Tibial nerve (tissue), 4 donors: ENCODE results near the gene AGBL3. TPM values are rescaled to one million over a fixed set of nuclear protein-coding genes. Genes with fewer than 3 reads are reported as not detected.

ENCODE experiments used
- DNase-seq, 2 donors: peaks; one replicate each; pipeline ENCODE4 v3.0.0-alpha.2; 2019; ENCODE audit warnings: low spot score in 2 of 2
- H3K27ac ChIP-seq, 4 donors: fragments of 200-600 bp; sonication (generic) in 3 of 4; one replicate each; pipeline ENCODE4 v1.5.1; 2017 to 2019; ENCODE audit warnings: mild to moderate bottlenecking in 1 of 4
- H3K27me3 ChIP-seq, 2 donors: fragments of 200-600 bp; sonication (generic) in 1 of 2; one replicate each; pipeline versions ENCODE4 v1.5.1 to v1.6.0; 2017 to 2019
- H3K36me3 ChIP-seq, 3 donors: fragments of 200-600 bp; sonication (generic); one replicate each; pipeline ENCODE4 v1.5.1; 2018 to 2019
- H3K4me1 ChIP-seq, 4 donors: fragments of 200-600 bp; sonication (generic) in 3 of 4; one replicate each; pipeline ENCODE4 v1.5.1; 2017 to 2019
- H3K4me3 ChIP-seq, 4 donors: fragments of 200-600 bp; sonication (generic) in 3 of 4; one replicate each; pipeline ENCODE4 v1.5.1; 2017 to 2019; ENCODE audit warnings: mild to moderate bottlenecking in 1 of 4, moderate library complexity in 1 of 4
- H3K9me3 ChIP-seq, 4 donors: fragments of 200-600 bp; sonication (generic) in 3 of 4; one replicate each; pipeline ENCODE4 v1.5.1; 2017 to 2019
- EP300 ChIP-seq, 2 donors: sonication (generic); formaldehyde crosslinking; IDR thresholded peaks; one replicate each; pipeline ENCODE4 v1.6.1; 2017; ENCODE audit warnings: antibody characterized with exemption in 2 of 2, mild to moderate bottlenecking in 1 of 2
- POLR2A ChIP-seq, 2 donors: fragments of 450-650 bp; IDR thresholded peaks; one replicate each; pipeline ENCODE4 v1.6.1; 2017; ENCODE audit warnings: antibody characterized with exemption in 2 of 2, mild to moderate bottlenecking in 2 of 2, moderate library complexity in 2 of 2
- WGBS, 2 donors: methylation state at CpG; one replicate each; pipeline ENCODE4 v1.1.5; 2018; 5-methylcytosine and 5-hydroxymethylcytosine counted together
- total RNA-seq, 4 donors: library from RNA; depleted of rRNA; stranded (reverse); fragments of >200 nt; gene quantifications; one replicate each; pipeline ENCODE4 v1.1.0, GENCODE V29; 2016
- TF ChIP-seq, protein P1 (sequence below), 5 experiments: fragments of 200-600 bp in 3 of 5; fragments of 450-650 bp in 2 of 5; sonication (generic) in 3 of 5; IDR thresholded peaks; one replicate each; pipeline ENCODE4 v1.5.1; 2016 to 2019; ENCODE audit warnings: antibody characterized with exemption in 5 of 5, mild to moderate bottlenecking in 3 of 5, moderate library complexity in 2 of 5

Gene AGBL3
- total RNA-seq, 4 donors from 2014 or later: 1.3 to 3.1 (median 1.9) TPM

DNA sequence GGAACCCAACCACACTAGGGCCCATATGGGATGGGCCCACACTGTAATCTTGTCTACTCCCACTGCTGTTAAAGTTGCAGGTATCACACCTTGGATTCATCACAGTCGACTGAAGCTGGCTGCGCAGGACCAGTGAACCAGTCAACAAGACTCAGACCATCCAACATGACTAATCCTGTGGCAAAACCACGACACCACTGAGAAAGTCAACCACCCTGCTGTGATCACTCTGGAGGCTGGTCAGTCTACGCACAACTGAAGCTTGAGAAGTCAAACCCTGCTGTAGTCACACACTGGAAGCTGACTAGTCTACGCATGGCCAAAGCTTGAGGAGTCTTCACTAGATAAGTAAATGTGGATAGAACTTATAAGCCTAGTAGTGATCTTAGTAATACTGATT is 193.8 kb downstream of the AGBL3 start:
- Histone ChIP-seq H3K9me3 (peaks cover 0 to 47% (median 12%) of the 10 kb centered on the region in 4 donors), H3K27ac (no peak overlapping the region), H3K36me3 (peaks cover 0 to 87% (median under 1%) of the 10 kb centered on the region in 3 donors), H3K4me1 (no peaks in the 10 kb centered on the region), H3K27me3 (no peaks in the 10 kb centered on the region), H3K4me3 (no peak overlapping the region)
- 90 to 100% methylated on average over 5 of the region's 5 CpGs for WGBS, 2 donors
- no peak for TF ChIP-seq EP300 (IDR thresholded peaks at IDR 0.05)
- TF ChIP-seq, protein P1, sequence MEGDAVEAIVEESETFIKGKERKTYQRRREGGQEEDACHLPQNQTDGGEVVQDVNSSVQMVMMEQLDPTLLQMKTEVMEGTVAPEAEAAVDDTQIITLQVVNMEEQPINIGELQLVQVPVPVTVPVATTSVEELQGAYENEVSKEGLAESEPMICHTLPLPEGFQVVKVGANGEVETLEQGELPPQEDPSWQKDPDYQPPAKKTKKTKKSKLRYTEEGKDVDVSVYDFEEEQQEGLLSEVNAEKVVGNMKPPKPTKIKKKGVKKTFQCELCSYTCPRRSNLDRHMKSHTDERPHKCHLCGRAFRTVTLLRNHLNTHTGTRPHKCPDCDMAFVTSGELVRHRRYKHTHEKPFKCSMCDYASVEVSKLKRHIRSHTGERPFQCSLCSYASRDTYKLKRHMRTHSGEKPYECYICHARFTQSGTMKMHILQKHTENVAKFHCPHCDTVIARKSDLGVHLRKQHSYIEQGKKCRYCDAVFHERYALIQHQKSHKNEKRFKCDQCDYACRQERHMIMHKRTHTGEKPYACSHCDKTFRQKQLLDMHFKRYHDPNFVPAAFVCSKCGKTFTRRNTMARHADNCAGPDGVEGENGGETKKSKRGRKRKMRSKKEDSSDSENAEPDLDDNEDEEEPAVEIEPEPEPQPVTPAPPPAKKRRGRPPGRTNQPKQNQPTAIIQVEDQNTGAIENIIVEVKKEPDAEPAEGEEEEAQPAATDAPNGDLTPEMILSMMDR (IDR thresholded peaks at IDR 0.05): no peak
- TF ChIP-seq POLR2A (IDR thresholded peaks at IDR 0.05): no peak
- no peak for DNase-seq

DNA sequence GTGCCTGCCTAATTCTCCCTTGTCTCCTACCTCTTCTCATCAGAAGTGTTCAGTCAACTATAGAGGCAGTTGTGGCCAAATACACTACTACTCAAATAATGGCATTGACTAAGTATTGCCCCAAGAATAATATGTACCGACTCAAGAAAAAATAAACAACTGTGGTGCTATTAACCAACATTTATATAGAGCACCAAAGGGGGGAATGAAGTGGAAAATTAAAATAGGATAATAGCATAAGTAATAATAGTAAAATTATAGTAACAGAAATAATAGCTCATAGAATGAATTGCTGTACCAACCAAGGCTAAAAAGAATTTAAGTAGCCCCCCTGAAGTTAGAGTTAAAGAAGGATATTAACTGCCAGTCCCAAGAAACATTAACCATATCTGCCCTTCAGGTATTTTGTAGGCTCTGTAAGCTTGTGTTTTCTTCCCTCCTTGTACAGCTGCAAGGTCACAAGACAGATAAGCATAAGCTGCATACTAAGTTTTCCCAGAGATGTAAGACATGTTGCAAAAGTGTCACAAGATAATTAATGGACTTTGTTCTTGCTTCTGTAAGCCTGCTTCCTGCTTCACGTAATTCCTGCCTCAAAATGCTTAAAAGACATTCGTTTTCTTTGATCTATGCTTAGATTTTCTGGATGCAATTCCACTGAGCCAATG is 195.1 kb downstream of the AGBL3 start:
- Histone ChIP-seq H3K4me1 (no peaks in the 10 kb centered on the region), H3K9me3 (peaks cover 0 to 47% (median 12%) of the 10 kb centered on the region in 4 donors), H3K4me3 (no peak overlapping the region), H3K27me3 (no peaks in the 10 kb centered on the region), H3K36me3 (peaks cover 0 to 97% (median 13%) of the 10 kb centered on the region in 3 donors), H3K27ac (no peak overlapping the region)
- WGBS, 2 donors: 94 to 95% methylated on average over 3 of the region's 3 CpGs
- TF ChIP-seq EP300 (IDR thresholded peaks at IDR 0.05) (no peak), POLR2A (IDR thresholded peaks at IDR 0.05) (no peak)
- TF ChIP-seq, protein P1 (IDR thresholded peaks at IDR 0.05): no peak
- DNase-seq: no peak

DNA sequence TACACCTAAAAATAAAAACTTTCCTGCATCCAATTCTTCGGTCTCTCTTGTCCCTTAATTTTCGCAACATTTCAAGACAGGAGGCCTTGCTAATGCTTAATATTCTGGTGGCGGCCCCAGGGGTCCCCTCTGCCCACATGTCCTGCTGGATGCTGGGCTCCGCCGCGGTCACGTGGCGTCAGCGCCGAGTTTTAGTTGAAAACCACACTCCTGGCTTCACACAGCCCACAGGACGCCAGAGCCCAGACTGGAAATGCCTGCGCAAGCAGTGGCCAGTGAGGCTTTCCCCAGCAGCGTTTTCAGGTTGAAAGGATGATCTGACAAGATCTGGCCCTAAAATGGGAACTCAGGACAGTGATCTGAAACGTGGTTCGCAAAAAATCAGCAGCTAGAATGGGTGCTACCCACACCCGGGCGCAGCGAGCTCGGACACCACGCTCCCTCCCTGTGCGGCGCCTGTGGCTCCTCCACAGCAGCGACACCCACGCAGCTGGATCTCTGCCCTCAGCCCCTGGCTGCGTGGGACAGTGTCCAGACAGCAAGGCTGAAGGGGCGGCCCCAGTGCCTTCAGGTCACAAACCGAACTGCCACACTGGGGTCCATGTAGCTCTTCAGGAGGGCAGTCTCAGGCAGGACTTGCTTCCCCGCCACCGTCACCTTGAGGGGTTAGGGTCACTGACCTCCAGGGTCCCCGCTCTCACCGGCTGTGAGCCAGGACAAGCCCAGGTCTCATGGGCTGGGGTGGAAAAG is 195.8 kb downstream of the AGBL3 start:
- Histone ChIP-seq H3K27ac (no peak overlapping the region), H3K27me3 (no peaks in the 10 kb centered on the region), H3K4me3 (no peak overlapping the region), H3K4me1 (no peaks in the 10 kb centered on the region), H3K36me3 (peaks cover 0 to 100% (median 16%) of the 10 kb centered on the region in 3 donors), H3K9me3 (peaks cover 0 to 47% (median 12%) of the 10 kb centered on the region in 4 donors)
- no peak for TF ChIP-seq EP300 (IDR thresholded peaks at IDR 0.05)
- TF ChIP-seq, protein P1 (IDR thresholded peaks at IDR 0.05): no peak
- no peak for TF ChIP-seq POLR2A (IDR thresholded peaks at IDR 0.05)
- no peak for DNase-seq
- 97% methylated on average over 25 to 31 of the region's 31 CpGs for WGBS, 2 donors

DNA sequence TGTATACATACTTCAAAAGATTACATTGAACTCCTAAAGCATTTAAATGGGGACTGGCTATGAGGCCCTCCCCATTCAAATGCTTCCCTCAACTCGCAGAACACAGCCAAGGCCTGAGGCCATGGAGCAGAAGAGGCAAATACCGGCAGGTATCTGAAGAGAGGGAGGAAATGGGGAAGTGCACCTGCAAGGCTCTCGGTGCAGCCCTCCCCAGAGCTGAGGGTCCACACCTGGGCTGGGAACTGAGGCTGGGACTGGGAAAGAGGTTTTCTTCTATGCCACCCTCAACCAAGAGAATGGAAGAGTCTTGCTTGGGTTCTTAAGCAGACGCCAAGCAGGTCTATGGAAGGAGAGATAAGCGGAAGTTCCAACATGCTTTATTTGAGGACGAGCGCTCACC is 197.2 kb downstream of the AGBL3 start:
- H3K4me3 ChIP-seq: no peak overlapping the region
- TF ChIP-seq, protein P1 (IDR thresholded peaks at IDR 0.05): no peak
- no peak for TF ChIP-seq POLR2A (IDR thresholded peaks at IDR 0.05)
- TF ChIP-seq EP300 (IDR thresholded peaks at IDR 0.05): no peak
- no peaks in the 10 kb centered on the region for H3K27me3 ChIP-seq
- H3K4me1 ChIP-seq: no peaks in the 10 kb centered on the region
- DNase-seq: no peak
- H3K9me3 ChIP-seq: peaks cover 0 to 47% (median 12%) of the 10 kb centered on the region in 4 donors
- peaks cover 2 to 100% (median 22%) of the 10 kb centered on the region in 3 donors for H3K36me3 ChIP-seq
- WGBS, 2 donors: 96% methylated on average over 7 of the region's 7 CpGs
- H3K27ac ChIP-seq: no peak overlapping the region
